Measurements from ENCODE around the gene TTC7B.
"Not testable (repeated sequence)": the region's sequence is repeated elsewhere in the genome, so short reads cannot be mapped to it uniquely, and the experiment has no call there.

The TTC7B gene, protein sequence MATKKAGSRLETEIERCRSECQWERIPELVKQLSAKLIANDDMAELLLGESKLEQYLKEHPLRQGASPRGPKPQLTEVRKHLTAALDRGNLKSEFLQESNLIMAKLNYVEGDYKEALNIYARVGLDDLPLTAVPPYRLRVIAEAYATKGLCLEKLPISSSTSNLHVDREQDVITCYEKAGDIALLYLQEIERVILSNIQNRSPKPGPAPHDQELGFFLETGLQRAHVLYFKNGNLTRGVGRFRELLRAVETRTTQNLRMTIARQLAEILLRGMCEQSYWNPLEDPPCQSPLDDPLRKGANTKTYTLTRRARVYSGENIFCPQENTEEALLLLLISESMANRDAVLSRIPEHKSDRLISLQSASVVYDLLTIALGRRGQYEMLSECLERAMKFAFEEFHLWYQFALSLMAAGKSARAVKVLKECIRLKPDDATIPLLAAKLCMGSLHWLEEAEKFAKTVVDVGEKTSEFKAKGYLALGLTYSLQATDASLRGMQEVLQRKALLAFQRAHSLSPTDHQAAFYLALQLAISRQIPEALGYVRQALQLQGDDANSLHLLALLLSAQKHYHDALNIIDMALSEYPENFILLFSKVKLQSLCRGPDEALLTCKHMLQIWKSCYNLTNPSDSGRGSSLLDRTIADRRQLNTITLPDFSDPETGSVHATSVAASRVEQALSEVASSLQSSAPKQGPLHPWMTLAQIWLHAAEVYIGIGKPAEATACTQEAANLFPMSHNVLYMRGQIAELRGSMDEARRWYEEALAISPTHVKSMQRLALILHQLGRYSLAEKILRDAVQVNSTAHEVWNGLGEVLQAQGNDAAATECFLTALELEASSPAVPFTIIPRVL

DNA sequence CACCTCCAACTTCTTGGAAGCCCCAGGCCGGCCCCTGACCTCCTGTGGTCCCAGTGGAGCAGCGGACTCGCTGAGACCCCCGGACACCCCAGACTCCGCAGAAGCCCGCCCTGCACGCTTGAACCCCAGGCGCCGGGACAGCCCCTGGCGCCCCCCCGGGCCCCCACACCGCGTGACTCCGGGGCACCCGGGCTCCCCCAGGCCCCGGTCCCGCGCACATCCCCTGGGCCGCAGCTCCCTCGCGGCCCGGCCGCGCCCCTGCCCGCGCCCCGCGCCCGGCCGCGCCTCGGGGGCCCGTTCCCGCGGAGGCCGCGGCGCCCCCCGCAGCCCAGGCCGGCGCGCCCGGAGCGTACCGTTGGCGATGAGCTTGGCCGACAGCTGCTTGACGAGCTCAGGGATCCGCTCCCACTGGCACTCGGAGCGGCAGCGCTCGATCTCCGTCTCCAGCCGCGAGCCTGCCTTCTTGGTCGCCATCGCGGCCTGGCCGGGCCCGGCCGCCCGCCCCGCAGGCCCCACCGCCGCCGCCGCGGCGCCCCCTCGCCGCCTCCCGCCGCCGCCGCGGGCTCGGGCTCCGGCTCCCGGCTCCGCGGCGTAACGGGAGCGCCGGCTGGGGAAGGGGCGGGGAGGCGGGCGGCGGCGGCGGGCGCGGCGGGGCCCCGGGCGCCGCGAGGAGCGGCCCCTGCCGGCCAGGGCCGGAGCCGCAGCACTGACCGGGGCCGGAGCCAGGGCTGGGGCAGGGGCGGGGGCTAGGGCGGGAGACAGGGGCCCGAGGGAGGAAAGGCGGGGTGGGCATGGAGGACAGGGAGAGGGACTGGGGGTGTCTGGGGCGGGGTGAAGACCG is at the start of gene TTC7B:
TSS of gene TTC7B (minus strand) at position 609 of the 841 bp plus-strand sequence. CDS start at position 474, 135 bp downstream.
- DNase-seq (ENCODE audit: low read depth in 2 of 2), result no peak

DNA sequence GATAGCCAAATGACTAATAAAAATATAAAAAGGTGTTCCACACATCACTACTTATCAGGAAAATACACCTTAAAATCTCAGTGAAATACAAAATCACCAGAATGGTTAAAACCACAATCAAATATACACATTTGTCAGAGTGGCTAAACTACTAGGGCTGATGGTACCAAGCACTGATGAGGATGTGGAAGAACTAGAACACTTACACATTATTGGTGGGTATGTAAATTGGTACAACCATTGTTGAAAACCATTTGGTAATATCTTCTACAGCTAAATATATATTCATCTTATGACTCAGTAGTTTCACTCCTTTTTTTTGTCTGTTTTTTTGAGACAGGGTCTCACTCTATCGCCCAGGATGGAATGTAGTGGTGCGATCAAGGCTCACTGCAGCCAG is 48.5 kb upstream of the TTC7B start:
- DNase-seq (ENCODE audit: low read depth in 2 of 2), result no peak

DNA sequence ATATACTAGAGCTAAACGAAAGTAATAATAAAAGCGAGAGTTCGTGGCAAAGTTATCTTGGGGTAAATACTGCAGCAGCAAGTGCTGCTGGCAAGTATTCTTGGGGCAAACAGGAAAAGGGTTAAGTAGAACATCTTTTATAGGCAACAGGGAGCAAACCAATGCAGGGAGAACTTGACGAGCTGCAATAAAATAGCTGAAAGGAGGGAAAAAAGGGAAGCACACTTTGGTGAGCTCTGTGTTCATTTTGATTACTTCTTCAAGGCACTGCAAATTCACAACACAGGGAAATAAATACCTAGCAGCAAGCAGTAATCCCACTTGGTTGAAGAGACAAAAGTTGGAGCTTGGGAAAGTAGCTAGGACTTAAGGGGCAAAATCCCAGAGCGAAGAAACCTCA is 42.3 kb upstream of the TTC7B start:
- DNase-seq (ENCODE audit: low read depth in 2 of 2), result no peak

DNA sequence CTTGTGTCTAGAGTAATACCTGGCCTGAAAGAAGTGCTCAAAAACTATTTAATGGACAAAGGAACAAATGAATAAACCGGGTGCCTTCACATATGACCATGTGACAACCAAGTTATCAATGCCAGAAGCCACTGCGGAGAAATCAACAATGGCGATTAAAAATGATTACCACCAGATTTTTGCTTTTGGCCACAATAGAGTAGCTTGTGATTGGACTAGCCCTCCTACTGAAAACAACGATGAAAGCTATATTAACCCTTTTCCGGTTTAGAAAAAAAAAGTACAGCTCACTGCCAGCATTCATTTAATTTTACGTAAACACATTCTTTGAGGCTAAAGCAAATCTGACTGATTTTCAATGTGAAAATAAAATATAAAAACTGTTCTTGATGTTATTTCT is 41.6 kb upstream of the TTC7B start:
- DNase-seq (ENCODE audit: low read depth in 2 of 2), result no peak

DNA sequence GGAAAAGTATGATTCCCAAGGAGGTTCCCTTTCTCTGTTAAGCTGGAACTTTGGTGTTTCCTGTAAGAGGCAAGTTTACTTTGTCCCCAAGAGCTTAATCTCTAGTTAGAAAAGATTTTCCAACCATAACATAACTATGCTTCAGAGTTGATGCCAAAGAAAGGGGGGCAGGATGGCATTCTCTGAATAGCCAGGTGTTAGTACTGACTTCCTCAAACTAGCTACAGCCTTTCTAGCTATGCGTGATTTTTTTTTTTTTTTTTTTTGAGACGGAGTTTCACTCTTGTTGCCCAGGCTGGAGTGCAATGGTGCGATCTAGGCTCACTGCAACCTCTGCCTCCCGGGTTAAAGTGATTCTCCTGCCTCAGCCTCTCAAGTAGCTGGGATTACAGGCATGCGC is 39.9 kb upstream of the TTC7B start:
- not testable (repeated sequence) for DNase-seq (ENCODE audit: low read depth in 2 of 2)

DNA sequence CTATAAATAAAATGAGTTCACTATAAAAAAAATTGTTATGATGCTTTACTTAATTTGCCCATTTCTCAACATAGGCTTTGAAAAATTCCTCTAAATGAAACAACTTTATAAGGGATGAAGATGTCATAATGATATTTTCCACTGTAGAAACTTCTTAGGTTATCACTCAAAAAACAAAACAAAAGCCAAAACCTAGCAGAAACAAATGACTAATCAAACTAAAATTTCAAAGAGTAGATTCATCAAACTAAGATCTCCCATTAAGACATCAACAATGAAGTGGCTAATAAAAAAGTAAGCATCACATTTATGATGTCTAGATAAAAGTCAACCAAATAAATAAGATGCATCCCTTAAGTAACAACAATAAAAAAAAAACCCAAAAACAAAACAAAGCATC is 36.9 kb upstream of the TTC7B start:
- DNase-seq (ENCODE audit: low read depth in 2 of 2), result no peak

DNA sequence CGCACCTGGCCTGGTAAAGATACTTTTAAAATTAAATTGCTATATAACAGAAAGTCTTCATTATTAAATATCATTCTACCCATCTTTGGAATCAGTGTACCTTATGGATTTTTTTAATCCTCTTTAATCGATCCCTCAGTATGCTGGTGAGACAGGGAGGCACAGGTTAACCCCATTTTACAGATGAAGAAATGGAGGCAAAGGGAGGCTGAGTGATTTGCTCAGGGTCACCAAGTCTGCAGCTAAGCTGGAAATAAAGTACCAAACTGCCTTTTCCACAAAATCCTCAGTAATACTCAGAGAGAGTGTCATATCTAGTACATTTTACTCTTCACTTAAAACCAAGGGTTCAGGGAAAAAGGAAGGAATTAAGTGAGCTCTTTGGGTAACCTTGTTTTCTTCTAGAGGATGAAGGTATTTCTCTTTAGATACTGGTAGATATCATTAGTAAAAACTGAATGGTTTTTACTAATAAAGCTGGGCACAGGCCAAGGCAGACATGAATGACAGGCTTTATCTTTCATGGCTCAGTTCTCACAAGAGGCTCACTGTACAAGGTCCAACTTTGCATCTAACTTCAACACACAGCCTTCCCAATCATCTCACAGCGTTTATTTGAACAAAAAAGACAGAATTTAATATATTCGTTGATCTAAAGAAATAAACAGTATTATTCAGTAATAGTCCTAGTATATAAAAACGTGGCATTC is 35.3 kb upstream of the TTC7B start:
- DNase-seq (ENCODE audit: low read depth in 2 of 2), result no peak

DNA sequence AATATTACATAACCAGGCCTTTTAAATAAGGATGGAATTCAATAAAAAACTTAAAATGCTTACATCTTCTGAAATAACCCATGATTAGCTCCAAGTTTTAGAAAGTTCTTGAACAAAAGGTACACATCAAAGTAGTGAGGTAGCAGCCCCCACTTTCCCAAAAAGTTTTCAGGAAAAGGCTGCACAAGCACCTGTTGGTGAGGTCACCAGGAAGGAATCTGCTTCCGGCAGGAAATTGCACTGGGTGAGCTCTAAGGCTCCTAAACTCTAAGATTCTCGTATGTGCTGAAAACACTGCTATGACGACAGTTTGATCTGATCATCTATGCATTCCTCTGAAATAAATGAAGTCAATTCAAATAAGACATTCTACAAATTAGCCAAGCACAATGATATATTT is 34.3 kb upstream of the TTC7B start:
- DNase-seq (ENCODE audit: low read depth in 2 of 2), result no peak

DNA sequence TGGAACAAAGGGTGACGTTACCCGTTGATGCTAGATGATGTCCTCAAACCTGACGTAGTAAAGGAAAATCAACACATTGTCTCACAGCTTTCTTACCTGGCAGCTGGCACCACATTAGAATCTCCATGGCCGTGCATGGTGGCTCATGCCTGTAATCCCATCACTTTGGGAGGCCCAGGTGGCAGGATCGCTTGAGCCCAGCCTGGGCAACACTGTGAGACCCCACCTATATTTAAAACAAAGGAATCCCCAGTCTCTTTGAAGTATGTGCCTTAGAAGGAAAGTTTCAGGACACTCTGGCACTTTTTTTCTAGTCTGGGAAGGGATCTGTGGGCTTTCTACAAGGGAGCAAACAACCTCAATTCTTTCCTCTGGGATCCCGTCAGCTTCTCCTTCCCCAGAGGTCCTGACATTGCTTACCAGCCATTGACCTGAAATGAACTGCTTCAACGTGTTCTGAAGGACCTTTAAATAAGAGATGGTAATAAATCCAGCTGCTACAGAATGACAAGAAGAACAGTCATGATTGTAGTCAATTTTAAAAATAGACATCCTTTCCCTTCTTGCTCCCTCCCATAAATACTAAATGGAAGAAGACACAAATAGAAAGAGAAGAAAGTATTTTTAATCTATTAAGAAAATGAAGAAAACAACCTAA is 33.7 kb upstream of the TTC7B start:
- DNase-seq (ENCODE audit: low read depth in 2 of 2), result no peak

DNA sequence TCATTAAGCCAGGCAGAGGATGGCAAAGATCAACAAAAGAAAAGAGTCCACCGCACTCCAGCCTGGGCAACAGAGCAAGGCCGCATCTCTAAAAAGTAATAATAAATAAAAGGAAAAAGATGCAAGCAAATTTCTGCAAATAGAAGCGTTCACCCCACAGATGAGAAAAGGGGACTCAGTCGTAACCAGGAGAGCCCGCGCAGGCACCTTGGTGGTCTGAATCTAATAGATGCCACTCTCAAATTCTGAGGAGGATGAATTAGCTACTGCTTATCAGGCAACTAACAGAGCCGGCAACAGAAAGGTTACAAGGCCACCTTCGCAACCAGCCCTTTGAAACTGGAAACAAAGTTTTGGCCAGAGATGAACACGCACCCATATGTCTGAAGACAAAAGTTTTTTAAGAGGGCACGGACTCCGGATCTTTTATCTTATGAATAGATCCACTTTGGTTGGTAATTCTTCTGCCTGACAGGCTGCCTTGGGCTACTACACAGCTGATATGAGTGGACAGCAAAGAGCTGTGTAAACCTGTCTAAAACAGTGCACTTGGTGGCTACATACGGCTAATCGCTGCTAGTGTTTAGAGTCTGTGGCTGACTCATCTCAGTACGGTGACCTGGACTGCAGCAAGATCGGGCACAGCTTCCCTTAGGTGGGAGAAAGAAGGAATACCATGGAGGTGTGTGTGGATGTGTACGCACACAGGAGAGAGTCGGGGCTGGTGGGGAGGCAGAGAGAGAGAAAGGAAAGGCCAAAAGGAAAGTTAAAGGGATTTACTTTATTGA is 32.9 kb upstream of the TTC7B start:
- DNase-seq (ENCODE audit: low read depth in 2 of 2), result no peak

DNA sequence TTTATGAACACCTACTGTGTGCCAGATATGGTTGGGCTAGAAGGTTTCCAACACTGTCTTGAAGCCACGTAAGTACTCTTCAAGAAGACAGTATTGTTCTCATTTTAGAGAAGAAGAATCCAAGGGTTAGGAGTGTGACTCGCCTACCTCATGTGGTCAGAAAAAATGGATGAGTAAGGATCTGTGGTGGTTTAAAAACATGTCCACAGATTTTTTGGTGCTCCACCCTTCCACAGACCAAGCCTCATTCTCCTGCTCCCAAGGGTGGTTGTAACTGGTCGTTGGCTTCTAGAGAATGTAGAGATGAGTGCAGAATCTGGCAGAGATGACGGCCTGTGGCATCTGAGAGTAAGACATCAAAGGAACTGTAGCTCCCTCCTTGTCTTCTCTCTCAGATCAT is 30.3 kb upstream of the TTC7B start:
- no peak for DNase-seq (ENCODE audit: low read depth in 2 of 2)

DNA sequence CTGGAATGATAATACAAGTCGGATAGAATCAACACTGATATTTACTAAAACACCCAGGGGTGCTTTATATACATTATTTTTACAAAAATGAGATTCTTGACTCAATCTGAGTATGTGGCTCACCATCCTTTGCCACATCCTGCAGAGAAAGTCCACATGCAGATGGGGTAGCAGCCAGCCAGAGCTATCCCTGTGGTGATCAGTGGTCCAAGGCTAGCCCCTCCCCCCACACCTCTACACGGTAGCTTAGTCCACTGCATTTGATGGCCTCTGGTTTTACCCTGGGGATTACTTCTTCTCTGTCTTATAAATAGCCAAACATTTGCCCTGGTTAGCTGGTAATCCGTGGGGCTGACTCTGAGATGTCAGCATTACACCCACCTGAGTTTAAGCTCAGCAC is 28.1 kb upstream of the TTC7B start:
- DNase-seq (ENCODE audit: low read depth in 2 of 2), result no peak

DNA sequence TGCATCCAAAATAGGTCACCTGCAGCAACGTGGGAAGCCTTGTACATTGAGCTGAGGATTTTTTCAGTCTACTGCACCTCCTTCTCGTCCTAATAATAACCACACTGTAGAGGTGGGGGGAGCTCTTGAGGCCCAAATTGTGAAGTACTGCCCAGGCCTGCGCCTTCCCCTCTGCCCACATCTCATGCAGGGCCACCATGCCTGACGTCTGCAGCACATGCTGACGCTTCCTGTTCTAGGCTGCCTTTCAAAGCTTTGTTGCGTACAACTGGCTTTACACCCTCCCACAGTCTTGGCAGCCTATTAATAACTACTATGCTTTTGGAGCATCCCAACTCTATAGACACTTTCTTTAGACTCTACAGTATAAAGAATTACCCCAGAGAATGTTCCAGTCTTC is 26.5 kb upstream of the TTC7B start:
- no peak for DNase-seq (ENCODE audit: low read depth in 2 of 2)

DNA sequence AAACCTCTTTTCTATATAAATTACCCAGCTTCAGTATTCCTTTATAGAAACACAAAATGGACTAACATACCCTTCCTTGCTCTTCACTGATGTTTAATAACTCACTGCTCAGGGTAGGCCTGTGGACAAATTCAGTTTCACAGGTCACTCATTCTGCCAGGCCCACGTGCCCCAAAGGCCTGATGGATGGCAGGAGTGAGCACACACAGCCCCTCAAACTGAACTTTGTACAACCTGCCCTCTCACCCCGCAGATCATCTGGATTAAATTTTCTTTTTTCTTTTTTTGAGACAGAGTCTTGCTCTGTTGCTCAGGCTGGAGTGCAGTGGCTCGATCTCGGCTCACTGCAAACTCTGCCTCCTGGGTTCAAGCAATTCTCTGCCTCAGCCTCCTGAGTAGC is 24.4 kb upstream of the TTC7B start:
- DNase-seq (ENCODE audit: low read depth in 2 of 2), result not testable (repeated sequence)

DNA sequence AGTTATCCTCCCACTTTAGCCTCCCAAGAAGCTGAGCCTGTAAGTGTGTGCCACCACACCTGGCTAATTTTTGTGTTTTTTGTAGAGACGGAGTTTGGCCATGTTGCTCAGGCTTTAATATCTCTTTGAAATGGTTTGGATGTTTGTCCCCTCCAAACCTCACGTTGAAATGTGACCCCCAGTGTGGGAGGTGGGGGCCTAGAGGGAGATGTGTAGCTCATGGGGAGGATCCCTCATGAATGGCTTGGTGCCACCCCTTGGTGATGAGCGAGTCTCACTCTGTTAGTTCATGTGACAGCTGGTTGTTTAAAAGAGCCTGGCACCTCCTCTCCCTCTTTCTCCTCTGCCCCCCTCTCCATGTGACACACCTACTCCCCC is 23.6 kb upstream of the TTC7B start:
- no peak for DNase-seq (ENCODE audit: low read depth in 2 of 2)

DNA sequence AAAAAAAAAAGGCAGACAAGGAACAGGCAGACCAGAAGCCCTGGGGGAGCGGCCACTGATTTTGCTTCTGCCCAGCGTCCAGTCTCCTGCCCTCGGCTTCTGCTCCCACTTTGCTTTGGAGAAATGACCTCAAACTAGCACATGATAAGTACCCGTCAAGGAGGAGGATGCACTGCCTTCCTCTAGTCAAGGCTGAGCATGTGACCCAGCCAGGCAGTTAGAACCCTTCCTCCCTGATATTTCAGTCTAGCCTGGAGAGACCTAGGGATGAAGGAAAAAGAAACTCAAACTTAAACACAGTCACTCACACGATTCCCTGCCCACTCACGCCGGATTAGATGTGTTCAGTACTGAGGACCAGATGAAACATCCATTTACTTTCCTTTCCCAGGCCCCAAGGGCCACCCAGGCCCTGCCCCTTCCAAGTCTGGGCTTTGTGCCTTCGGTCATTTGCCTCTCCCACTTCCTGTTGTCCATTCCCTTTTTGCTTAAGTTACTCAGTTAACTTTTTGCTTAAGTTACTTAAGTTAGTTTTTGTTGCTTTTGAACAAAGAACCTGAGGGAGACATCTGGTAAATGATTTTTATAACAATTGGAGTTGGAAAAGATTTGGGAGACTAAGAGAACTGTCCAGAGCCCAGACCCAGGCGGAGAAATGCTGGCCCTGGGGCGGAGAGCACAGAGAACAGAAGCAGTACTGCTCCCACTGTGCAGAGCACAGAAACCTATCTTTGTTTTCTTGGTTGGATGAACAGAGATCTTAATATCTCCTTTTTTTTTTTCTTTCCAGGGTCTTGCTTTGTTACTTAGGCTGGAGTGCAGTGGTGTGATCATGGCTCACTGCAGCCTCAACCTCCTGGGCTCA is 23.0 kb upstream of the TTC7B start:
- no peak for DNase-seq (ENCODE audit: low read depth in 2 of 2)

DNA sequence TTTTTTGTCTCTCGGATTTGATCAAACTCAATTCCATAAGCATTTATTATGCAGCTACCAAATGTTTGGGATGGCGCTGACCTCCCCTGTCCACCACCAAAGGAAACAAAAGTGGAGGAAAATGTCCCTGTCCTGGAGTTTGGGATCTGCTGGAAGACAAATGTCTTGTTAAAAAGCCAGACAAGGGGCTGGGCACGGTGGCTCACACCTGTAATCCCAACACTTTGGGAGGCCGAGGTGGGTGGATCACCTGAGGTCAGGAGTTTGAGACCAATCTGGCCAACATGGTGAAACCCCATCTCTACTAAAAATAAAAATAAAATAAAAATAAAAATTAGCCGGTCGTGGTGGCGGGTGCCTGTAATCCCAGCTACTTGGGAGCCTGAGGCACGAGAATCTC is 22.3 kb upstream of the TTC7B start:
- DNase-seq (ENCODE audit: low read depth in 2 of 2), result not testable (repeated sequence)

DNA sequence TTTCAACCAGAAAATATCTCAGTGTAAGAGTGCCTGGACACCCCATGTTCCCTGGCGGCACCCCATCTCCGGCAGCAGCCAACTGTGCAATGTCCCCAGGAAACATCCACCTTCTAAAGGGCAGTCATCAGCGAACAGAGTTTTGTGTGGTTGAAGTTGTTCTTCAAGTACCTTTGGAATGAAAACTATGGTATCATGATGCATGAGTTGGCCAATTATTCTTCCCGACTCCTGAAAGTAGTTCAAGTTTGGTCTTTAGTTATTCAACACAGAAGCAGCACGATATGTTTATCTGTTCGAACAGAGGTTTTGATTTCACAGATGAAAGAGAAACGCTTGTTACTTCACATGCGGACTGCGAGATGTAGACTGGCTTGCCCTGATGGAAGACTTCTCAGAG is 21.1 kb upstream of the TTC7B start:
- DNase-seq (ENCODE audit: low read depth in 2 of 2), result no peak

DNA sequence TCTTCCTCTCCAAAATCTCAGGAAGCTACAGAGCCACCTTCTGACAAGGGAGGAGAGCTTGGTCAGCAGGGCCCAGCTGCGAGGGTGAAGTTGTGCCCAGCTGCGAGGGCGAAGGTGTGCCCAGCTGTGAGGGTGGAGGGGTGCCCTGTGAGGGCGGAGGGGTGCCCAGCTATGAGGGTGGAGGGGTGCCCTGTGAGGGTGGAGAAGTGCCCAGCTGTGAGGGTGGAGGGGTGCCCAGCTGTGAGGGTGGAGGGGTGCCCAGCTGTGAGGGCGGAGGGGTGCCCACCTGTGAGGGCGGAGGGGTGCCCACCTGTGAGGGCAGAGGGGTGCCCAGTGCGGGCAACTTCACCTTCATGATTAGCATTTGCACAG is 20.4 kb upstream of the TTC7B start:
- no peak for DNase-seq (ENCODE audit: low read depth in 2 of 2)
